Articular chondrocyte of knee joint (primary cell): ENCODE results near the gene LY6G6D. TPM values are rescaled to one million over a fixed set of nuclear protein-coding genes. Genes with fewer than 3 reads are reported as not detected.

Experiments
- total RNA-seq: library from RNA; depleted of rRNA; stranded (reverse); fragments of >200 nt; gene quantifications from 2 replicates; pipeline ENCODE4 v1.2.3, GENCODE V29; 2012

The LY6G6D gene, protein sequence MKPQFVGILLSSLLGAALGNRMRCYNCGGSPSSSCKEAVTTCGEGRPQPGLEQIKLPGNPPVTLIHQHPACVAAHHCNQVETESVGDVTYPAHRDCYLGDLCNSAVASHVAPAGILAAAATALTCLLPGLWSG
- total RNA-seq: not detected in 2 replicates

DNA sequence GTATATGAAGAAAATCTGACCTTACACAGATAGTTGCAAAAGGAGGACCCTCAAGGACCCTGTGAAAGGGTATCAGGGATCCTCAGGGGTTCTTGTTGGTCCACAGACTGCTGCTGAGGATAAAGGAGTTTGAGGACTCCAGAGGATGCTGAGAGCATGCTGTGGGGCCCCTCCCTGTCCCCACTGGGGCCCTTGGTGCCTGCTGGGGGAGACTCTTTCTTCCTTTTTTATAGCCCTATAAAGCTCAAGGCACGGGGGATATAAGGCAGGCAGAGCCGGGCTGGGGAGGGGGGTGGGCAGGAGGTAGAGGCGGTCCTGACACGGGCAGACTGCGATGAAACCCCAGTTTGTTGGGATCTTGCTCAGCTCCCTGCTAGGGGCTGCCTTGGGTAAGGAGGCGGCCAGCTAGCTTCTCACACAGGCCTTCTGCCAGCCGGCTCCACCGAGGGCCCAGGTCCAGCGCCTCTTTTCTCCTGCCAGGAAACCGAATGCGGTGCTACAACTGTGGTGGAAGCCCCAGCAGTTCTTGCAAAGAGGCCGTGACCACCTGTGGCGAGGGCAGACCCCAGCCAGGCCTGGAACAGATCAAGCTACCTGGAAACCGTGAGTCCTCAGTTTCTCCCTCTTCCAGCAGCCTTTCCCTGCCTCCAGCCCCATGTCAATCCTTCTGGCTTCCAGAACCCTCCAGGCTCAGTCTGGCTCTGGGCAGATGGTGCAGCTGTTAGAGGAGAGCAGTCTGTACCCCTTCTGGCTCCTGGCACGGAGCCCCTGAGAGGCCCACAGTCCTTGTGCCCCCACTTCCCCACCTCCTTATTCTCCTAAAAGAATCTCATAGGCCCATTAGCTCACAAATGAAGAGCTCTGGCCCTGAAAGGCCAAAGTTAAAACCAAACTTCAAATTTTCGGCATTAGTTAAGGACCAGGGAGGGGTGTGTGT lies at the start of gene LY6G6D:
Gene LY6G6D (plus strand): TSS at position 327 of the 937 bp plus-strand sequence. CDS start 8 bp downstream, at position 335.

GRCh38 chr6:31665501-31666336 lies 49.4 kb upstream of the LY6G6D start, which contains the start of gene CSNK2B:
CSNK2B (plus strand) TSS chr6:31666080; CDS start chr6:31666832, 752 bp downstream.

GRCh38 chr6:31669676-31670075 lies 45.5 kb upstream of the LY6G6D start, which contains the start of gene LY6G5B:
LY6G5B (plus strand) TSS chr6:31669976; CDS start chr6:31670951, 975 bp downstream.

DNA sequence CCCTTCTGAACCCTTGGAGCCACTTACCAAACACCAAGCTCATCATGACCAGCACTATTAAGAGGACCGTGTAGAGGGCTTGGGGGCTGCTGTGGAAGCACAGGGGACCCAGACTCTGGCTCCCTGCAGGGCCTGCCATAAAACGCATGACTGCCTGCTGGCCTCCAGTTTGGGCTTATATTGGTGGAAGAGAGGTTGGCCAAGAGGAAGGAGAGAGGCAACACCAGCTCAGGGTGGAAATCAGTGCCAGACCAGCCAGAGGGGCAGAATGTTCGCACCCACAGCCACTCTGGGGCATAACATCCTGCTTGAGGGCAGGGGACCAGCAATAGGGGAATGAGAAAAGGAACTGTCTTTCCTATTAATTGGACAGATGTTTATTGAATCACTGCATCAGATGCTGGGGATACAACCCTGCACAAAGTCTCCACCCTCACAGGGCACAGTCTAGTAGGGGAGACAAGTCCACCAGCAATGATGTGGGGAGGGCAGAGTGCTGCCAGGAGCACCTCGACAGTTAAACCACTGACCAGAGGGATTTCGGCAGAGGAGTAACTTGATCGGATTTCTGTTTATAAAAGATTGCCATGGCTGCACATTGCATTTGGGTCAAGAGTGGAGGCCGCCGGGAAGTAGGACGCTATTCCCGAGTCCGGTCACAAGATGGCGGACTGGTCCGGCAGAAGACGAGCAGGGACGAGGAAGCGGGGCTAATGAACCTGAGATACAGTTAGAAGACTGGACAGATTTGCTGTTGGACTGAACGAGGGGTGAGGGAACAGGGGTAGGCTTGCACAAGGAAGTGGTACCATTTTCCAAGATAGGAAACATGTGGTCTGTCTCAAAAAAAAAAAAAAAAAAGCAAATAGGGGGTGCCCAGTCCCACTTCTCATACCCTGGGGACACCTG lies 34.7 kb upstream of the LY6G6D start, which contains the start of gene LY6G5C:
Gene LY6G5C (minus strand): TSS at position 842 of the 909 bp plus-strand sequence. CDS start 694 bp downstream, at position 148.

DNA sequence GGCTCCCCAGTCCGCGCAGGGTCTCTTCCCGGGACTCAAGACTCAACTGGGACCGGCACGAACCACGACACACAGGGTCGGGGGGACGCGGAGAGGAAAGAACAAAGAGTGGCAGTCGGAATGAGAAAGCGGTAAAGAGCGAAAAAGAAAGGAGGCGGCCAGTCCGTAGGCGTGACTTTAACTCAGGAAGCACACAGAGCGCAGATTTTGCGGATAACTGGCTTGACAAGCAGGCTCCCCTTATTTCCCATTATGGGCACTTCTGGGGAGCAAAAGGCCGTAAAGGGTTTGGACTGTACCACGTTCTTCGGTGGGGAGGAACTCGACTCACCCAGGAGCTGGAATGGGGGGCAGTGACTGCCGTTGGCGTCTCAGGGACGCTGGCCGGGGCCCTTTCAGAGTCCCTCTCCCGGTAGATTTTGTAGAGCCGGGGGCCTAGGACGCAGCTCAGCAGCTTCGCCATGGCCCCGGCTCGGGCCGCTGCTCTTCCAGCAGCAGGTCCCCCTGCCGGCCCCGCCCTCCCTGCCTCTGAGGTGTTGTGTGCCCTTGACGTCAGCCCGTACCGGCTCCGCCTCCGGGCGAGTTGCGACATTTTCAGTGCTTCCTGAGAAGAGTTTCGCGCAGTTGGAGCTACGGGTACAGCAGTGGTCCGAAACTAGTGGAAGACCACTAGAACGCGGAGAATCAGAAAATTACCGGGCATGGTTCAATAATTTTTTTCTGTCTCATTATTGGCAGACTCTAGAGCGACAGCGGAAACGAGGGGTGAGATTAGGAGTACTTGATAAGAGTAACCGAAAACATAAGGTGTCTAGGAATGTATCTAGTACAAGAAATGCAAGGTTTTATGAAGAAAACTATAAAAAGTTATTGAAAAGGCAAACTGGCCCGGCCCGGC lies 12.1 kb upstream of the LY6G6D start, which contains the start of gene ABHD16A:
Gene ABHD16A (minus strand): TSS at position 506 of the 898 bp plus-strand sequence. CDS start 43 bp downstream, at position 463.

GRCh38 chr6:31706599-31706998 lies 8.5 kb upstream of the LY6G6D start, which contains the start of gene LY6G6F:
LY6G6F (plus strand) TSS chr6:31706866; CDS start chr6:31706907, 41 bp downstream.

DNA sequence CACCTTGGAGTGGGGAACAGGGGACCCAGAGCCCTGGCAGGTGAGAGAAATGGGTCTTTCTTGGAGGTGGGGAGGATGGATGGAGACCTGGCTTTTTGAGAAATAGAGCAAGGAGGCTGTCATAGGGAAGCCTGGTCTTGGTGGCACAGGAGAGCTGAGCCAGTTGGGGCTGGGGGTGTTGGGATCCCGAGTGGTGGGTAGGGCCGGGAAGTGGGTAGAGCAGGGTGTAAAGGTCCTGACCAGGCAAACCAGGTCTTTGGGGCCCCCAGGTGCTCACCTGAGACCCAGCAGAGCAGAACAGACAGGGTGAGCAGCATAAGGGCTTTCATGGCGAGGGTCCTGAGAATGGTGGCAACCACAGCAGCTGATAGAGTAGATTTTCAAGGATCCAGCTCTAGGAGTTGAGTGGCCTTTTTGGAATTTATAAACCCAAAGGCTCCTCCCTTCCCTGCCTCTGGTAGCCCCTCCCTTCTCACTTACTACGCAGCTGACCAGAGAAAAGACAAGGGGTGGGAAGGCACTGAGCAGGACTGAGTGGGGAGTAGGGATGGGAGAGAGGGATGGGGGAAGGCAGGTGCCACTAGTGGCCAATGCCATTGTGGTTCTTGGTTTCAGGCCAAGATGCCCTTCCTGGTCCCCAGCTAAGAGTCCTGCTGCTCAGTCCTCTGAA lies 6.3 kb downstream of the LY6G6D start, which contains the start of gene LY6G6C:
Gene LY6G6C (minus strand): TSS at position 396 of the 670 bp plus-strand sequence. CDS start 67 bp downstream, at position 329.

DNA sequence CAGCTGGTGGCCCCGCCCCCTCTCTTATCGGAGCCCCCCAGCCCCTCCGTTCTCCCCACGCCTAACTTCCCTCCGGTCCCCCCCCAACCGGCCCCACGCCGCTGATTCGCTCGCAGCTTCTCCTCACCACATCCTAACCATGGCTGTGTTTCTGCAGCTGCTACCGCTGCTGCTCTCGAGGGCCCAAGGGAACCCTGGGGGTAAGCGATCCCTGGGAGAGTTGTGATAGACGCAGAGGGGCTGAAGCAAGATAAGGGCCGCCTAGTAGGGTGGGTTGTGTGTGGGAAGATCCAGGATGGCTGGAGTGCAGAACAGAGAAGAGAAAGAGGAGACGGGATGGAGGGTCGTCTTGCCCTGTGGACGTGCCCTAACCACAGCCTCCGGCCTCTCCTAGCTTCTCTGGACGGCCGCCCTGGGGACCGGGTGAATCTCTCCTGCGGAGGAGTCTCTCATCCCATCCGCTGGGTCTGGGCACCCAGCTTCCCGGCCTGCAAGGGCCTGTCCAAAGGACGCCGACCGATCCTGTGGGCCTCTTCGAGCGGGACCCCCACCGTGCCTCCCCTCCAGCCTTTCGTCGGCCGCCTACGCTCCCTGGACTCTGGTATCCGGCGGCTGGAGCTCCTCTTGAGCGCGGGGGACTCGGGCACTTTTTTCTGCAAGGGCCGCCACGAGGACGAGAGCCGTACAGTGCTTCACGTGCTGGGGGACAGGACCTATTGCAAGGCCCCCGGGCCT lies 8.3 kb downstream of the LY6G6D start, which contains the start of gene MPIG6B:
Gene MPIG6B (plus strand): TSS at position 129 of the 735 bp plus-strand sequence. CDS start 11 bp downstream, at position 140.

DNA sequence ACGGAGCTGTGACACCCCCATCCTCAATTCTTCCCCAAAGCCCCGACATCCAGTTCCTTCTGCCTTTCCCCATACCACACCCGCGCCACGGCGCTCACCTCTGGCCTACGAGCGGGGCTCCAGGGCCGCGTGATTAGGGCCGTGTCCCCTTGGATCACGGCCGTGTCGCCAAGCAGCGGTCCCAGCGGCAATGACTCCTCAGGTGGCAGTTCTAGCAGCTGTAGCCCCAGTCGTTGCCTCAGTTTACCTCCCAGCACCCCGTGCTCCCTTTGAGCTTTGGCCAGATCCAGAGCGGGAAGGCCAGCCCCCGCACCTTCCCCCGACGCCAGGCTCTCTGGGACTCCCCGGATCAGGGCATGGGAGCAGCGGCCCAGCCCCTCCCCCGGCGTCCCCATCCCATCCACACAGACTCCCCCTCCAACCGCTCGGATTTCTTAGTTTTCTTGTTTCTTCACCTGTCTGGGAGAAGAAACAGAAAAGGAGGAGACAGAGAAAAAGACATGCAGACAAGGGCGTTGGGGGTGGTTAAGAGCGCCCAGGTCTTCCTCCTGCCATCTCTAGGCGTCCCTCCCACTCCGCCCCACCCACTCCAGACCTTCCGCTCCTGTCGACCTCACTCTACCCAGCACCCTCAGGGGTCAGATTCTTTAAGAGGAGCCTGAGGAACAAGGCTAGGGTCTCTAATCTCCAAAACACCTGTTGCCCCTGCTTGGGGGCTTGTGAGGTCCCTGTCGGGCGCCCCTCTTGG lies 13.8 kb downstream of the LY6G6D start, which contains the start of gene DDAH2:
Gene DDAH2 (minus strand): TSS at position 533 of the 748 bp plus-strand sequence. CDS start 138 bp downstream, at position 395.

GRCh38 chr6:31736021-31736767 lies 21.0 kb downstream of the LY6G6D start, which contains the start of gene CLIC1:
CLIC1 (minus strand) TSS chr6:31736530; CDS start chr6:31736300, 230 bp downstream.

GRCh38 chr6:31739639-31740396 lies 24.7 kb downstream of the LY6G6D start, which contains the start of gene MSH5:
MSH5 (plus strand) TSS chr6:31740005; CDS start chr6:31740467, 462 bp downstream.

GRCh38 chr6:31762356-31762755 lies 47.2 kb downstream of the LY6G6D start, which contains the start of gene SAPCD1:
SAPCD1 (plus strand) TSS chr6:31762656; CDS start chr6:31763055, 399 bp downstream.

